Spleen (tissue), 11 donors: ENCODE data around the gene IL17F. TPM values are rescaled to one million over a fixed set of nuclear protein-coding genes. Genes with fewer than 3 reads are reported as not detected.

ENCODE experiments used
- DNase-seq: peaks from one replicate; pipeline ENCODE4 v3.0.0-alpha.2; 2020
- H3K27ac ChIP-seq, 8 donors: fragments of 200-600 bp; sonication (generic) in 7 of 8; 1 replicate in 4 of 8; 2 replicates in 4 of 8; pipeline versions ENCODE4 v1.5.0 to v1.8.0; 2016 to 2021; ENCODE audit warnings: inconsistent platforms in 4 of 8, mild to moderate bottlenecking in 4 of 8, moderate library complexity in 1 of 8
- H3K27me3 ChIP-seq, 7 donors: fragments of 200-600 bp; sonication (generic) in 6 of 7; replicated peaks in 1 of 7; 1 replicate in 4 of 7; 2 replicates in 3 of 7; pipeline versions ENCODE4 v1.5.0 to v1.8.0; 2016 to 2021; ENCODE audit warnings: inconsistent platforms in 3 of 7, mild to moderate bottlenecking in 1 of 7
- H3K36me3 ChIP-seq, 6 donors: fragments of 200-600 bp; sonication (generic) in 5 of 6; 1 replicate in 4 of 6; 2 replicates in 2 of 6; pipeline versions ENCODE4 v1.5.0 to v1.8.0; 2016 to 2021; ENCODE audit warnings: inconsistent platforms in 2 of 6
- H3K4me1 ChIP-seq, 6 donors: fragments of 200-600 bp; sonication (generic) in 5 of 6; 1 replicate in 3 of 6; 2 replicates in 3 of 6; pipeline versions ENCODE4 v1.5.0 to v1.8.0; 2016 to 2021; ENCODE audit warnings: inconsistent platforms in 3 of 6
- H3K4me3 ChIP-seq, 8 donors: fragments of 200-600 bp; sonication (generic) in 7 of 8; 1 replicate in 4 of 8; 2 replicates in 4 of 8; pipeline versions ENCODE4 v1.5.0 to v1.8.0; 2016 to 2021; ENCODE audit warnings: inconsistent platforms in 4 of 8, mild to moderate bottlenecking in 4 of 8, moderate library complexity in 2 of 8
- H3K9me3 ChIP-seq, 8 donors: fragments of 200-600 bp; sonication (generic) in 7 of 8; 1 replicate in 4 of 8; 2 replicates in 4 of 8; pipeline versions ENCODE4 v1.5.0 to v1.8.0; 2016 to 2021; ENCODE audit warnings: inconsistent platforms in 4 of 8
- CTCF ChIP-seq, 11 experiments: fragments of 200-600 bp in 7 of 11; fragments of 450-650 bp in 4 of 11; sonication (generic) in 4 of 11; IDR thresholded peaks in 8 of 11; conservative IDR thresholded peaks in 3 of 11; 1 replicate in 7 of 11; 2 replicates in 4 of 11; pipeline versions ENCODE4 v1.4.0 to v1.8.0; 2016 to 2021; ENCODE audit warnings: antibody characterized with exemption in 11 of 11, inconsistent platforms in 4 of 11, mild to moderate bottlenecking in 1 of 11
- POLR2A ChIP-seq, 3 donors: fragments of 450-650 bp; IDR thresholded peaks; one replicate each; pipeline ENCODE4 v1.5.1; 2017; ENCODE audit warnings: antibody characterized with exemption in 3 of 3, mild to moderate bottlenecking in 1 of 3
- POLR2AphosphoS5 ChIP-seq, 3 donors: sonication (generic); formaldehyde crosslinking; IDR thresholded peaks; one replicate each; pipeline ENCODE4 v1.5.1; 2017; ENCODE audit warnings: antibody characterized with exemption in 3 of 3
- WGBS, 5 donors: extraction: QIAGEN DNeasy Blood & Tissue Kit in 3 of 5; methylation state at CpG; one replicate each; pipeline versions ENCODE4 v1.1.5 to v1.1.7; 2013 to 2018; 5-methylcytosine and 5-hydroxymethylcytosine counted together
- intact Hi-C: fragments of 100-400 bp; cut with DNase I; formaldehyde crosslinking; loops from one replicate; pipeline ENCODE4 v1.15.0; 2023; ENCODE audit warnings: low total_unique reads
- polyA plus RNA-seq, 3 donors: library from polyadenylated mRNA; stranded (reverse); fragments of 200-250 nt; gene quantifications; one replicate each; pipeline ENCODE4 v1.2.1, GENCODE V29; 2013
- total RNA-seq, 7 donors: library from RNA; depleted of rRNA in 3 of 7; stranded (reverse); fragments of >200 nt in 3 of 7; fragmentation: NEBNext Ultra II Directional in 4 of 7; extraction: Animal tissue kit (Norgen Biotek cat#: 25700) in 4 of 7; gene quantifications; one replicate each; pipeline versions ENCODE4 v1.1.0 to v1.2.1, GENCODE V29; 2016 to 2021
- donor health status: healthy with polysubstance abuse.
- donor health status: DM: no; HTN: no; CAD: no; lungs with moderate emphysema.
- donor health status: DM: no; HTN: no; CAD: no.
- donor health status: Bipolar disorder and iron deficiency.
- donor health status: healthy.
- donor health status: DM: no; HTN: no; CAD: no.
- donor health status: DM: yes; HTN: yes; CAD: no.

The IL17F gene
- total and polyA plus RNA-seq, 10 donors: not detected

GRCh38 chr6:52189974-52190373 is 54.3 kb downstream of the IL17F start:
- Histone ChIP-seq H3K4me1 (no peaks in the 10 kb centered on the region), H3K36me3 (no peaks in the 10 kb centered on the region), H3K27ac (no peak overlapping the region), H3K27me3 (peaks cover 0 to 21% (median 0%) of the 10 kb centered on the region in 7 donors), H3K4me3 (no peak overlapping the region), H3K9me3 (no peaks in the 10 kb centered on the region)
- intact Hi-C loops: no loop called here
- no peak for DNase-seq
- WGBS, 5 donors: 90 to 94% (median 91%) methylated on average over 2 of the region's 2 CpGs
- TF ChIP-seq POLR2AphosphoS5 (IDR thresholded peaks at IDR 0.05) (no peak), CTCF (IDR thresholded peaks at IDR 0.05 in 8 of 11, conservative IDR thresholded peaks at IDR 0.05 in 3 of 11) (no peak), POLR2A (IDR thresholded peaks at IDR 0.05) (no peak)

- TF ChIP-seq POLR2A (IDR thresholded peaks at IDR 0.05) (no peak), CTCF (IDR thresholded peaks at IDR 0.05 in 8 of 11, conservative IDR thresholded peaks at IDR 0.05 in 3 of 11) (no peak), POLR2AphosphoS5 (IDR thresholded peaks at IDR 0.05) (no peak)
- DNase-seq: no peak
- Histone ChIP-seq H3K27me3 (peaks cover 0 to 47% (median 0%) of the 10 kb centered on the region in 7 donors), H3K4me1 (no peaks in the 10 kb centered on the region), H3K36me3 (no peaks in the 10 kb centered on the region), H3K4me3 (no peak overlapping the region), H3K9me3 (no peaks in the 10 kb centered on the region), H3K27ac (no peak overlapping the region)
- WGBS, 5 donors: 89 to 97% (median 93%) methylated on average over 1 of the region's 1 CpG
- intact Hi-C loops: no loop called here
These were observed 57.2 kb downstream of the IL17F start for GRCh38 chr6:52187098-52187497.

Other genes with a start within 250 kb of the IL17F start
- gene PKHD1, start 156.9 kb downstream of the IL17F start, total RNA-seq: not detected
- gene PKHD1, start 156.9 kb downstream of the IL17F start, polyA plus RNA-seq: not detected
- gene IL17A, start 58.1 kb downstream of the IL17F start, total RNA-seq: not detected
- not detected for gene IL17A, start 58.1 kb downstream of the IL17F start, polyA plus RNA-seq
- gene MCM3, start 40.2 kb upstream of the IL17F start, total RNA-seq: 10 to 100 TPM; 32.3 to 48.6 (median 36.8) TPM
- 10 to 100 TPM; 21.1 to 36.5 (median 29.4) TPM for gene MCM3, start 40.2 kb upstream of the IL17F start, polyA plus RNA-seq
- gene PAQR8, start 117.7 kb upstream of the IL17F start, total RNA-seq: 10 to 100 TPM in 4 of 7 donors, 1 to 10 TPM in 3; 8.3 to 13.3 (median 11.3) TPM
- 1 to 10 TPM; 3.5 to 4.5 (median 4.3) TPM for gene PAQR8, start 117.7 kb upstream of the IL17F start, polyA plus RNA-seq
- 10 to 100 TPM in 6 of 7 donors, 1 to 10 TPM in 1; 9.3 to 29.4 (median 16.7) TPM for gene EFHC1, start 175.8 kb upstream of the IL17F start, total RNA-seq
- gene EFHC1, start 175.8 kb upstream of the IL17F start, polyA plus RNA-seq: 10 to 100 TPM; 11.2 to 40.3 (median 16.9) TPM